Vagina (tissue), 2 donors: ENCODE results near the gene NUDT8.

ENCODE experiments used
- CTCF ChIP-seq, 3 experiments: fragments of 450-650 bp in 2 of 3; fragments of 200-600 bp in 1 of 3; sonication (generic) in 1 of 3; IDR thresholded peaks; one replicate each; pipeline ENCODE4 v1.5.1; 2017 to 2019; ENCODE audit warnings: antibody characterized with exemption in 3 of 3, mild to moderate bottlenecking in 2 of 3, moderate library complexity in 2 of 3
- POLR2A ChIP-seq, 2 donors: fragments of 450-650 bp; IDR thresholded peaks; one replicate each; pipeline ENCODE4 v1.6.1; 2017; ENCODE audit warnings: antibody characterized with exemption in 2 of 2, mild to moderate bottlenecking in 2 of 2, moderate library complexity in 2 of 2

- TF ChIP-seq CTCF (IDR thresholded peaks at IDR 0.05) (no peak), POLR2A (IDR thresholded peaks at IDR 0.05) (no peak)
These were observed 17.8 kb downstream of the NUDT8 start for GRCh38 chr11:67611704-67612587.
